HG02798 (cell line): ENCODE results near the gene COL12A1.
"Not testable (repeated sequence)": the region's sequence is repeated elsewhere in the genome, so short reads cannot be mapped to it uniquely, and the experiment has no call there.

Experiments used
- ATAC-seq: cut with Tn5 transposase; IDR thresholded peaks from one replicate; pipeline ENCODE4 v1.9.1; 2021; ENCODE audit warnings: mild to moderate bottlenecking; ENCODE audit not compliant: unreplicated experiment, poor library complexity

The COL12A1 gene

DNA sequence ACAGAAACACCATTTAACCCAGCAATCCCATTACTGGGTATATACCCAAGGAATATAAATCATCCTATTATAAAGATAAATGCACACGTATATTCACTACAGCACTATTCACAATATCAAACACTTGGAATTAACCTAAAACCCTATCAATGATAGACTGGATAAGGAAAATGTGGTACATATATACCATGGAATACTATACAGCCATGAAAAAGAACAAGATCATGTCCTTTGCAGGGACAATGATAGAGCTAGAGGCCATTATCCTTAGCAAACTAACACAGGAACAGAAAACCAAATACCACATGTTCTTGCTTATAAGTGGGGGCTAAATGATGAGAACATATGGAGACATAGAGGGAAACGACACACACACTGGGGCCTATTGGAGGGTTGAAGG, 19.3 kb downstream of the COL12A1 start:
- not testable (repeated sequence) for ATAC-seq

DNA sequence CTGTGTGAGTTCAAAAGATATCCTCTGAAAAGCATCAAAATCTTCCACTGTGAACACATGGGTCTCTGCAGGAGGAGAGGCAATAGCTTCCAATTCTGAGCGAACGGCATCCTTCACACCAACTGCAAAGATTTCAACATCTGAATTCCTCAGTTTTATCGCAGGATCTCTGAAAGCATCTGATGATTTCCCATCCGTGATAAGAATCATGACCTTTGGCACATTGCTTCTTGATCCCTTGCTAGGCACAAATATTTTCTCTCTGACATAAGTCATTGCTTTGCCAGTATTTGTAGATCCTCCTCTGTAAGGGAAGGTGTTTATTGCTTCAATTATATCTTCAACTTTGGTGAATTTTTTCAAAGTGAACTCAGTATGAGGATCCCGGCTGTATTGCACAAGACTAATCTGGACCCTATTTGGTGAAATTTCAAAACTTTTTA, 22.7 kb downstream of the COL12A1 start:
- ATAC-seq = no peak

DNA sequence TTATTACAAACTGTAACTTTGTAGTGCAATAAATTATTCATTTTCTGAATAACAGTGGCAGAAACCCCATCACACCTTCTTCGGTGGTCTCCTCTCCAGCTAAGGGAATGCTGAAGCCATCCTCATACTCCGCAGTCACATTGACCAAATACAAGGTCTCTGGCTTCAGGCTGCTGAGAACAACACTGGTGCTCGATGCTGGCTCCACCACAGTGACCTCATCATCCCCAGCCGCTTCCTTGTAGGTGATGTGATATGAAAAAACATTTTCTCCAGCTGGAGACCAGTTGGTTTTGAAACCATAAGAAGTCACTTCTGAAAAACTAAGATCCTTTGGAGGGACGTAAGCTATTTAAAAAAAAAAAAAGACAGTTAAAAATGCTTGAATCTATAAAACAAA, 25.0 kb downstream of the COL12A1 start:
- ATAC-seq = no peak

- no peak for ATAC-seq
Observed at GRCh38 chr6:75178757-75179156, 27.1 kb downstream of the COL12A1 start.

GRCh38 chr6:75176076-75176582, 29.7 kb downstream of the COL12A1 start:
- no peak for ATAC-seq

DNA sequence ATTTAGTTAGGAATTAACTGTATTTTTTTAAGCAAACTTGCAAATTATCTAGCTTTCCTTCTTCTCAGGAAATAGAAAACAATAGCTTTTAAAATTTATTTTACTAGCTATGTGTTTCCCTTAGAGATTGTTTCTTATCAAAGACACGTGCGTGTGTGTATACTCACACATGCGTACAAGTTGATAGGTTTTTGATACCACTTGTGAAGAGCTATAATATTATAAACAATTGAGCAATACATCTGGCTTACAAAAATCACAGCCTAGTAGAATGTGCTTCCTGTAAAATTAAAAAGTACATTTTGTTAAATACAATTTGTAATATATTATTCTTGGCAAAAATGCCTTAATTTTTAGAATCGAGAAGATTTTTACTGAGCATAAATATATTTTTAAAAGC, 33.9 kb downstream of the COL12A1 start:
- no peak for ATAC-seq

DNA sequence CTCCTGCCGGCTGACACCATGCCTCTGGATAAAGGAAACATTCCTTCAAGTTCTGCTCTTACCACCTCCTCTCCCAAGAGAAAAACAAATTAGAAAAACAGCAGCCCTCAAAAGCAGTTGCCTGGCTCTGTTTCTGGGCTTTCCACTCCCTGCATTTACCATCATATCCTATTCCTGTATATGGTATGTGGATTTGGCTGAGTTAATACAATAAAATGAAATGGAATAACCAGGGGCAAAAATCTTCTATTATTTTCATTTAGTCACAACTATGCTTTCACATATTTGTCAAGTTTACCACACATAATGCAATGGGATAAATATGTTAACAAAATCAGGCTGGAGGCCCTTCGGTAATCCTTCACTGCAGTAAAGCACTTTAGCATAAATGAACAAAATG, 34.3 kb downstream of the COL12A1 start:
- no peak for ATAC-seq

DNA sequence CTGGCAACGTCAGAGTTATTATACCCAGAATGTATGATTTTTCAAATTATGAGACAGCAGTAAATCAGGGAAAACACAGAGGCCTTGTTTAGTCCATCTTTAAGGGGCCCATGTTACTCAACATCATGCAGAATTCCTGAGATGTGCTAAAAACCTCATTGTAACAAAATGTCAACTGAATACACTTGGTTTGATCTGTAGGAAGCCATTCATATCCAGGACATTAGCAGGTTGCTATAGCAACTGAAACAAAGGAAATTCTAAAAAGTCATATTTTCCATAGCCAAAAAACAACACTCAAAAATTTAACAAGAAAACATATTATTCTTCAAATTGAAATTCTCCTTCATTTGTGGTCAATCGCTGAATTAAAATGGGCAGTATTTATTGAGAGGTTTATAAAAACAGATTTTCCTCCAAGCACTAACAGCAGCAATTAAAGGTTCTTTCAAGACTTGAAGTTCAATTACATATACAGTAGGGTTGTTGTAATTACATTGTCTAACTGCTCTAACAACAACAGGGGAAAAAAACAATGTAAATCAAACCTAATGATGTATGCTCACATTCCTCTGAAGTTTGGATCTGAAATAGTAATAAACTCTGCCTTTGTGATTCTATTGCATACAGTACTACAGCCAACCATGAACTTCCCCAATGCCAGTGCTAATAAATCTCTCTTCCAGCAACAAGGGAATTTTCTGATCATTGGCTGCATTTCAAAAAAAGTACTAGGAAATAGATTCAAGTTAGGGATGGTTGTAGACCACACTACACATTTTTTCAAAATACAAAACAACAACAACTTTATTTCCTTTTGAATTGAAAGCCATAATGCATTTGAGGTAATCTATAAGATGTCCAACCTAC, 34.9 kb downstream of the COL12A1 start:
- ATAC-seq = no peak

DNA sequence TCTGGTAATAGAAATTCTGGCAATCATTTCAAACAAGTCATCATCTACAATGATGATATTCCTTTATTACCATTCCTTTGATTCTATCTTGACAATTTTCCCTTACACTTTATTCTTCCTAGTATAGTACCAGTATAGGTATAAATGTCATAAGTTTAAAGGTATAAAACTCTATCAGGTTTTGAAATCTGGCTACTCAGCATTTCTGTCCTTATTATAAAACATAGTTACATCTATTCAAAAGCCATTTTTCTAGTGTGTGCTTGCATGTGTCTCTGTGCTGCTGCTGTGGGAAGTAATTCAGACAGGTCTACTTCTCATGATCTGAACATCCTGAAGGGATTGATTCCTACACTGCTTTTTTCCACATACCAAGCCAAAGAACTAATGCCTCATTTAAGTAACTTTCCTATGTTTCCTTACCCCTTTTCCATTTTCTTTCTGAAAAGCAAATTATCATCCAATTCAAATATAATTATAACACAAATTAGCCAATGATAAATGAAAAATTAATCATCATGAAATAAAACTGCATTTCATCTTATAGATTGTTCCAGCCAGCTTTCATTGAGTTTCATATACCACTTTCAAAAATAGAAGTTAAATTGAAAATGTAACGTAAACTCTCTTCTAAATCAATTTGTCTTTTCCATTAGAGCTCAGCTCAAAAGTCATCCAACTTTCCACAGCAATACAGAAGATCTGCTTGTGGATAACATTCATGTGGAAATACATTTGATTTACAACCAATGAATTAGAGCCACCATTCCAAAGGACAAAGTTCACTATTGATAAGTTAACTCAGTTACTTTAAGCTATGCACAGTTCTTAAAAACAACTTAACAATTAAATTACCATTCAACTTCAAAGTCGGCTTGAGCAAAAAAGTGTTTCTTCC, 35.9 kb downstream of the COL12A1 start:
- ATAC-seq = no peak

- no peak for ATAC-seq
Observed at GRCh38 chr6:75167851-75168250, 38.0 kb downstream of the COL12A1 start.

DNA sequence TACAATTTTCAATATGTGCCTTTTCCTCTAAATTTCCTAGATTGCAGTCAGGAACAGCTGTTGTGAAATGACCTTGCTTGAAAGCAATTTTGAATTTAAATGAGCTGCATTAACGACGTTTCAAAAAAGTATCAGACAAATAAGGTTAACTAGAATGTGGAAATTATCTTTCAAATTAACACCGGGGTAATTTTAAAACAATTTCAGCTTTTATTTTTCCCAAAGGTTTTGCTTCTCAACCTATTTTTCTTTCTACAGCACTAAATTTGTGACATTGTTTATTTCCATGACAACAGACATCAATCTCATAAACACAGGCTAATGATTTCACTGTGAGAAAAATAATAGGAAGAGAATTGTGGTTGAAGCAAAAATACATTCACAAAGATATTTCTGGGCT, 38.5 kb downstream of the COL12A1 start:
- ATAC-seq = no peak

- ATAC-seq = no peak
Observed at GRCh38 chr6:75166773-75167172, 39.1 kb downstream of the COL12A1 start.

DNA sequence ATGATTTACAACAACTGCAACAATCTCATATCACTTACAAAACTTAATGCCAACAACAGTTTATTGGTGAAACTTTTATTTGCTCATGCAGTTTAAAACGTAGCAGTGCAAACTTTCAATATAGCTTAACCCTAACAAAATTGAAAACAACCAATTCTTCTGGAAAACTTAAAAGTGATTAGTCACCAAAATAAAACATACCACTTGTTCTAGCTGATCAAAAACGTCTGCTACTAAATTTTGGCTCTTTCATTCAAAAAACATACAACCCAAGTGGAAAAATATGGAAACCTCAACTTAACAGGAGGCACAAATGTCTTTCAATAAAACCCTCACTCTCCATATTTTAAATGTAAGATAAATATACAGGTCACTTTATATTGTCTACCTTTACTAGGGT, 39.6 kb downstream of the COL12A1 start:
- ATAC-seq = no peak

DNA sequence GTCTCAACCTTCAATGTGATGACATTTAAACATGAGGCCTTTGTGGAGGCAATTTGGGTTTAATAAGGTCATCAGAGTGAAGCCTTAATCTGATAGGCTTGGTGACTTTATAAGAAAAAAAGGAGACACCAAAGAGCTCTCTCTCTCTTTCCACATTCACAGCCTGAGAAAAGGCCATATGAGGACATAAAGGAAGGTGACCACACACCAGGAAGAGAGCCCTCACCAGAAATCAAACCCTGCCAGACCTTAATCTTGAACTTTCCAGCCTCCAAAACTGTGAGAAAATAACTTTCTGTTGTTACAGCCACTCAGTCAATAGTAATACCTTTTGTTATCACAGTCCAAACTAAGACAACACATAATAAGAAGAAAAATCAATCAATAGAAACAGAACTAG, 47.7 kb downstream of the COL12A1 start:
- no peak for ATAC-seq

DNA sequence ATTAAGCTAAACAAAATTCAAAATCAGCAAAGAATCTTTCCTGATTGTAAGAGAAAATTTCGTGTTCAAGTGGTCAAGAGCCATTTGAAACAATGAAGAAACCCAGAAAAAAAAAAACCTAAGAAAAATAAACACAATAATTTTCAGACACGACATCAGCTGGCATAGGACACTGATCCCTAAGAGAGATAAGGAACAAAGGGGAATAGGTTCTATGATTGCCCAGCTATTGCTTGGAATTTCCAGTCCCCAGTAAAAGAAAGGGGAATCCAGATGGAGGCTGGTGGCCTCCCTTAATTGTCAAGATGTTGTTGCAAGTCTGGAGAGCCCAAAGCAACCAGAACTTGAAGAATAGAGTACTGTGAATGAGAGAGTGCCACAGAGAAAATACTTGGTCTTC, 48.5 kb downstream of the COL12A1 start:
- no peak for ATAC-seq

- ATAC-seq = no peak
Observed at GRCh38 chr6:75156186-75156878, 49.5 kb downstream of the COL12A1 start.

- ATAC-seq = no peak
Observed at GRCh38 chr6:75155631-75156030, 50.2 kb downstream of the COL12A1 start.

GRCh38 chr6:75154973-75155372, 50.9 kb downstream of the COL12A1 start:
- ATAC-seq = no peak

DNA sequence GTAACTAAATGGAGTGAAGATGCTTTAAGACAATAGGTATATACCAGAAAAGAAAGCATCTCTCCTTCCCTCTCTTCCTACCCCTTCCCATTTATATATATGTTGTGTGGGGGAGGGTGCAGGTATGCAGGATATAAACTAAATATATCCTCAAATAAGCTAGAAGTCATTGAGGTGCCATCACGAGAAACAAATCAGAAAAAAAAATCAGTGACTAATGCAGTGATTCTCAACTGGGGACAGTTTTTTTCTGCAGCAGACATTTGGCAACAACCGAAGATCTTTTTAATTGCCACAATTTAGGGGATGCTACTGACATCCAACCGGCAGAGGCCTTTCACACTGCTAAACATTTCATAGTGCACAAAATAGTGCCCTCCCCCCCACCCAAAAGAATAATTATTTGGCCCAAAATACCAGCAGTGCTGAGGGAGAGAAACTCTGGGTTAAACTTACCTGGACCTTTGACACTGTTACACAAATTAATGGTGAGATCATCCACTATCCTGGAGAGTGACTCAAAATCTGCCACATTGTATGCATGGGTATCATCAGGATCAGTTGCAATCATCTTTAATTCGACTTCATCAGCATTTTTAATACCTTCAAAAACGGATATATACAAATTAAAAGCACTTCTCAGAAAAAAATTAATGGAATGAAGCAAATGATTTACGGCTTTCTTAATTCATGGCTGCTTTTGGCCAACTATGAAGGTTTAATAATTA, 55.0 kb downstream of the COL12A1 start:
- ATAC-seq = no peak

DNA sequence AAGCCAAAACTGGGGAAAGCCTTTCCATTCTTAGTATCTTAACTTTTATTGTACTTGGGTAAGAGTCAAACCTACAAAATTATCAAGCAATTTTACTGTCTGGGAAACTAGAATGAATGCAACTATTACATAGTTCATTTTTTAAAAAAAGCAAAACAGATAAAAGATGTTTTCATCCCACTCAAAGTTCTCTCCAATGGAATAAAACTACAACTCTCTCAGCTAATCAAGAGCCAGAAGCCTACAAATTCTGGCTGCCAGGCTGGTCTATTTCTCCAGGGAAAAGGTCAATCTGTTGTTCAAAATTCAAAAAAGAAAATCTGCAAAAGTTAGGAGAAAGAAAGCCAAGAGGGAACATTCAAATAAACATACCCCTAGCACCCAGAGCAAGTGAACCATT, 56.2 kb downstream of the COL12A1 start:
- no peak for ATAC-seq
